HepG2 (cell line): Measurements from ENCODE around the gene ANKRD61. TPM values are rescaled to one million over a fixed set of nuclear protein-coding genes. Genes with fewer than 3 reads are reported as not detected.

Experiments
- CHD2 ChIP-seq: IDR thresholded peaks from 2 replicates; pipeline ENCODE4 v1.6.1; 2011; ENCODE audit warnings: low read depth, low read length, improper control_type of control experiment
- ELK4 ChIP-seq: sonication (generic); formaldehyde crosslinking; IDR thresholded peaks from 2 replicates; pipeline ENCODE4 v1.9.0; 2021; ENCODE audit warnings: missing genetic modification reagents, borderline replicate concordance
- GMEB1 ChIP-seq: sonication (generic); formaldehyde crosslinking; IDR thresholded peaks from 2 replicates; pipeline ENCODE4 v1.5.1; 2020; ENCODE audit warnings: missing genetic modification reagents, mild to moderate bottlenecking, borderline replicate concordance
- IKZF1 ChIP-seq: fragments of 450-650 bp; IDR thresholded peaks from 2 replicates; pipeline ENCODE4 v1.7.1; 2016
- KMT2B ChIP-seq: IDR thresholded peaks from 2 replicates; pipeline ENCODE4 v1.6.1; 2016; ENCODE audit warnings: missing genetic modification reagents, missing compliant biosample characterization
- MAFK ChIP-seq, 2 experiments: IDR thresholded peaks in 1 of 2; conservative IDR thresholded peaks in 1 of 2; 2 replicates each; pipeline ENCODE4 v1.6.1; 2011; ENCODE audit warnings: improper control_type of control experiment in 2 of 2, low read length in 2 of 2
- NFATC3 ChIP-seq: sonication (generic); formaldehyde crosslinking; IDR thresholded peaks from 2 replicates; pipeline ENCODE4 v1.5.1; 2020; ENCODE audit warnings: mild to moderate bottlenecking, missing genetic modification reagents
- NFE2L2 ChIP-seq: fragments of 150-350 bp; IDR thresholded peaks from 2 replicates; pipeline ENCODE4 v1.6.1; 2014; ENCODE audit warnings: low read length
- PAF1 ChIP-seq: IDR thresholded peaks from 2 replicates; pipeline ENCODE4 v1.6.1; 2016; ENCODE audit warnings: missing genetic modification reagents, missing compliant biosample characterization
- PPARG ChIP-seq: conservative IDR thresholded peaks from 2 replicates; pipeline ENCODE4 v1.6.1; 2016; ENCODE audit warnings: missing biosample characterization, missing genetic modification reagents
- PRDM15 ChIP-seq: sonication (generic); formaldehyde crosslinking; IDR thresholded peaks from 2 replicates; pipeline ENCODE4 v1.4.0; 2020; ENCODE audit warnings: missing genetic modification reagents
- SMC3 ChIP-seq: IDR thresholded peaks from 2 replicates; pipeline ENCODE4 v1.6.1; 2011; ENCODE audit warnings: low read length, improper control_type of control experiment
- SOX13 ChIP-seq, 3 experiments: fragments of 450-650 bp in 1 of 3; sonication (generic) in 1 of 3; formaldehyde crosslinking in 1 of 3; IDR thresholded peaks in 2 of 3; conservative IDR thresholded peaks in 1 of 3; 2 replicates each; pipeline versions ENCODE4 v1.5.0 to v1.6.1; 2016 to 2020; ENCODE audit warnings: antibody characterized with exemption in 1 of 3, mild to moderate bottlenecking in 1 of 3, missing compliant biosample characterization in 1 of 3, missing genetic modification reagents in 1 of 3, moderate library complexity in 1 of 3
- ZC3H4 ChIP-seq: sonication (generic); formaldehyde crosslinking; IDR thresholded peaks from 2 replicates; pipeline ENCODE4 v1.4.0; 2020; ENCODE audit warnings: missing genetic modification reagents, borderline replicate concordance
- ZEB1 ChIP-seq: IDR thresholded peaks from 2 replicates; pipeline ENCODE4 v1.6.1; 2012; ENCODE audit warnings: mild to moderate bottlenecking, low read depth, inconsistent platforms; ENCODE audit not compliant: insufficient replicate concordance
- ZNF24 ChIP-seq: fragments of 450-650 bp; IDR thresholded peaks from 2 replicates; pipeline ENCODE4 v1.6.1; 2017; ENCODE audit warnings: antibody characterized with exemption, mild to moderate bottlenecking
- ZNF362 ChIP-seq: sonication (generic); formaldehyde crosslinking; IDR thresholded peaks from 2 replicates; pipeline ENCODE4 v1.4.0; 2020; ENCODE audit warnings: missing genetic modification reagents, mild to moderate bottlenecking, borderline replicate concordance
- ZNF546 ChIP-seq: sonication (generic); formaldehyde crosslinking; conservative IDR thresholded peaks from 2 replicates; pipeline ENCODE4 v1.8.1; 2023; ENCODE audit warnings: mild to moderate bottlenecking, missing genetic modification reagents
- ZNF710 ChIP-seq: sonication (generic); formaldehyde crosslinking; IDR thresholded peaks from 2 replicates; pipeline ENCODE4 v1.5.0; 2020; ENCODE audit warnings: mild to moderate bottlenecking, missing genetic modification reagents, borderline replicate concordance
- polyA plus RNA-seq, 8 experiments: library from polyadenylated mRNA; depleted of rRNA in 3 of 8; stranded (reverse) in 7 of 8; unstranded in 1 of 8; fragments of >200 nt; fragmentation: Illumina TruSeq in 4 of 8; extraction: Trizol in 4 of 8; gene quantifications; 2 replicates each; pipeline versions ENCODE4 v1.2.1 to v1.2.3, GENCODE V29; 2011 to 2016; ENCODE audit warnings: low read depth in 4 of 8, missing spikeins in 1 of 8, mixed read lengths in 1 of 8; ENCODE audit not compliant: insufficient read depth in 1 of 8
- total RNA-seq, 5 experiments: library from RNA; depleted of rRNA; stranded (reverse); fragments of >200 nt; fragmentation: Illumina TruSeq; extraction: Trizol; gene quantifications; 2 replicates each; pipeline ENCODE4 v1.2.3, GENCODE V29; 2016; ENCODE audit warnings: low read depth in 1 of 5

ANKRD61 gene
- total and polyA plus RNA-seq, 2 of the 13 experiments (the other 11 are each of a cell fraction or from before 2014, with no cell fraction given), result 0.13 TPM; not detected in 1

- TF ChIP-seq PRDM15 (CRISPR knock-in tag), result no peak
- TF ChIP-seq SOX13 (IDR thresholded peaks at IDR 0.05), result no peak
- TF ChIP-seq SOX13 (CRISPR knock-in tag; conservative IDR thresholded peaks at IDR 0.05 in 1 of 2, IDR thresholded peaks at IDR 0.05 in 1 of 2), result no peak
- no peak for TF ChIP-seq PAF1 (CRISPR knock-in tag)
- no peak for TF ChIP-seq MAFK (conservative IDR thresholded peaks at IDR 0.05 in 1 of 2, IDR thresholded peaks at IDR 0.05 in 1 of 2; ENCODE audit: low read length in 2 of 2)
- TF ChIP-seq KMT2B, result 0 out of 2 replicates have a peak, but pooled peaks have one; percentile 13
- no peak for TF ChIP-seq SMC3
- no peak for TF ChIP-seq ELK4 (CRISPR knock-in tag)
- no peak for TF ChIP-seq GMEB1 (CRISPR knock-in tag)
- TF ChIP-seq ZC3H4, result no peak
- TF ChIP-seq ZNF362 (CRISPR knock-in tag), result peak; percentile 36; the same call in 1 of the 2 replicates
- no peak for TF ChIP-seq IKZF1
- TF ChIP-seq ZEB1, result no peak
- TF ChIP-seq ZNF710 (CRISPR knock-in tag), result no peak
- TF ChIP-seq NFE2L2, result no peak
- no peak for TF ChIP-seq NFATC3 (CRISPR knock-in tag)
- no peak for TF ChIP-seq ZNF24
- 0 out of 2 replicates have a peak, but pooled peaks have one; percentile 27 for TF ChIP-seq PPARG
- TF ChIP-seq ZNF546, result no peak
- TF ChIP-seq CHD2, result no peak
These were observed 26.3 kb downstream of the ANKRD61 start (continued) for GRCh38 chr7:6057316-6058129.
